LHCN-M2 (cell line): Measurements from ENCODE around the gene DPP6. TPM values are rescaled to one million over a fixed set of nuclear protein-coding genes. Genes with fewer than 3 reads are reported as not detected.

Experiments
- DNase-seq: peaks from one replicate; pipeline ENCODE4 v3.0.0-alpha.2; 2012; ENCODE audit warnings: low read depth
- total RNA-seq: library from RNA; depleted of rRNA; stranded (reverse); fragments of >200 nt; gene quantifications from 2 replicates; pipeline ENCODE4 v1.2.3, GENCODE V29; 2014

Gene DPP6
- total RNA-seq, 1 experiment from 2014 or later = not detected

- DNase-seq = no peak
Observed at GRCh38 chr7:154336295-154336694, 284.1 kb downstream of the DPP6 start.

GRCh38 chr7:154338701-154339506 is 286.7 kb downstream of the DPP6 start:
- DNase-seq = no peak

DNA sequence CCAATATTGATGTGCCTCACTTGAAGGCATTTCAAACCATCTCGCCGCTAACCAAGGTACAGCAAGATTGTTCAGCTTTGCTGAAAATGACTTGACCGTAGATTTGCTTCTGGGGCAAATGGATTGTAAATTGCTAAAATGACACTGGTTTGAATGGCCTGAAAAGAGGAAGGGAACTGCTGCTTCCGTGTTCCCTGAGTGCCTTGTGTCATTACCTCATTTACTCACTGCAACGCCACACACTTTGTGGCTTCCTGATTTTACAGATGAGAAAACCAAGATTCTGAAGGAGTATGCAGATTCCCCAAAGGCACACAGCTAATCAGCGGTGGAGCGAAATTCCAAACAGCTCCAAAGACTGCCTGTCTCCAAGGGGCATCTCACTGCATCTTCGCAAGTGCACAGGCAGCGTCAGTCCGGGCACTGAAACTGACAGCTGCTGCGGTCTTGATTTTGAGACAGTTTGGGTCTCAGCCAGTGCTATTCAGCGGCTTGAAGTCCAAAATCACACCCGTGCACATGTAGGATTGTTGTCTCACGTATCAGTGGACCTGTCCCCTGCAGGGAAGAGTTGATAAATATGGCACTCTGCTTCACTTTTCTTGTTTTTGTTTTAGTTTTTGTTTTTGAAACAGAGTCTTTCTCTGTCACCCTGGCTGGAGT is 290.9 kb downstream of the DPP6 start:
- no peak for DNase-seq

DNA sequence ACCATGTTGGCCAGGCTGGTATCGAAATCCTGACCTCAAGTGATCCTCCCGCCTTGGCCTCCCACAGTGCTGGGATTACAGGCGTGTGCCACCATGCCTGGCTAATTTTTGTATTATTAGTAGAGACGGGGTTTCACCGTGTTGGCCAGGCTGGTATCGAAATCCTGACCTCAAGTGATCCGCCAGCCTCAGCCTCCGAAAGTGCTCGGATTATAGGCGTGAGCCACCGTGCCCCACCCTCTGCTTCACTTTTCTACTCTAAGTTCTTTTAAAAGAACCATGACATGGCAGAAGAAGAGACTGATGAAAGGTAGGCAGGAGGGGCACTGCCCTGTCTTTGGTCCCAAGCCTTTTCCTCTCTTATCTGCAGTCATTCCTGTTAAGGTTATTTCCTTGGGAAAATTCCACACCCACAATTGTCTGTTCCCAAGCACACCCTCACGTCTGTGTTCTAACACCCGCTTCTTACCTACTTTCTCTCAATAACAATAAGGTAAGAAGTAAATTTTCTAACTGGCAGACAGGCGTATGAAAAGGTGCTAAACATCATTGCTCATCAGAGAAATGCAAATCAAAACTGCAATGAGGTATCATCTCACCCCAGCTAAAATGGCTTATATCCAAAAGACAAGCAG is 291.7 kb downstream of the DPP6 start:
- DNase-seq = no peak

- no peak for DNase-seq
Observed at GRCh38 chr7:154345093-154345492, 292.9 kb downstream of the DPP6 start.

DNA sequence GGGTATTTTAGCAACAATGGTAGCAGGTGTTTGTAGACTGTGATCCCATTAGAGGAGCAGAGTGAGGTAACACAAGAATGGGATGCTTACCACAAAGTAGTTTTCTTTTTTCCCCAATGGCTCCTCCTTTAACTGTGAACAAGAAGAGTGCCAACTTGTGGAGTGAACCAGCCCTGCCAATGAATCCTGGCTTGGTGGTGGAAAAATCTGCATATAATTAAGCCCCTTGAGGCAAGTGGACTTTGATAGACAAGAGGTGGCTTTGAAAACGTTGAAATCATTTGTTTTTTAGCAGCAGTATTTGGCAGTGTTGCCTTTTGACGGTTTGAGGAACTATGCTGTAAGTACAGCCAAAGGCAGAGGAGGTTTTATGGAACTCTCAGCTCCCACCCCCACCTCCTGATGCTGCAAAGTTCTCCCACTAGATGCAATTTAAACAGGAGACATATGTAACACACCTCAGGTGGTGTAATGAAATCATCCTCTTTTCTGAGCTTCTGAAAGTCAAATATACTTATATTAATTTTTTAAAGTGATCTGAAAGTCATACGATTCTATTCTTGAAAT is 295.6 kb downstream of the DPP6 start:
- no peak for DNase-seq

DNA sequence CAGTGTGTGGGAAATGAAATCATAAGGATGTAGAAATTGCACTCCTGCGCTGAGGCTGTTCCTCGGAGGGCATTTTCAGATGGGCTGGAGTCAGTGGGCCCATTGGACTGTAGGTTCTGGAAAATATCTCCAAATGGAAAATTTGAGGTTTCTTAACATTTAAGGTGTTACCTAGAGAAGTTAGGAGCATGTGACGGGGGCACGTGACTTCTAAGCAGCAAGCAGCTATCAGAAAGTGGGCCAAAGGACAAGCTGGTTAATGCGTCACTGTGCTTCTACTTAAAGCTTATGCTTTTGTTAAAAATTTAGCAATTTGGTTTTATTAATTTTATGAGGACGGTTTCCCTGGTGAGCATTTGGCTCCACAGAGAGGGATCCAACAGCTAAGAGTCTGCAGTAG is 298.7 kb downstream of the DPP6 start:
- DNase-seq = no peak

DNA sequence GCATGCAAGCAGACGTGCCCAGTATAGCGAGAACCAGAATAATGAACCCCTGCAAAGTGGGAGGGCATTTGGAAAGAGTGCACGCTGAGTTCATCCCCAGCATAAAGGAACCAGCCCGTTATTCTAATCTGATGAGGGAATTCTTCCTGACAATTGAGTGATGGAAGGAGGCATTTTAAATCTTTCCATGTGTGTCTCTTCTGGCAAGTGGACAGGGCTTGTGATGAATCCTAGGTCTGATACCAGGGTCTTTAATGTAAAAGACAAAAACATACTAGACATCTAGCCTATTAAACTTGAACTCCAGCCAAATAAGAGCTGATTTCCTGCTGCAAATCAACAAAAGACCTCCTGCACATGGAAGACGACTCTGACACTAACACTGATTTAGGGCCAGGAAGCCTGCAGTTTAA is 301.2 kb downstream of the DPP6 start:
- DNase-seq = no peak

DNA sequence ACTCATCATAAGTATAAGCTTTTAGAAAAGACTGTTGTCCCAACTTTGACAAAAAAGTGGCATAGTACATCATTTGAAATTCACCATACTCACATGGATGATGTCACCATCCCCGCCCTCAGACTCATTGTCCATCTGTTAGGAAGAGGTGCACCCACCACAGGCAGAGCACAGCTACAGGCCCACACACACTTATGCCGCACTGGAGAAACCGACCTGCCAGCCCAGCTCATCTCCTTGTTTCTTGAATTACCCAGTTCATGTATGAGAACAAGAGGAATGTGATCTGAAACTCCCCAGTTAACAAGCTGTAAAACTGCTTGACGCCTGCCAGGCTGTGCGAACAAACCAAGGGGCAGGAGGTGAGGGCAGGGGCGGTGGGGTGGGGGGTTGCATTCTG is 312.0 kb downstream of the DPP6 start:
- no peak for DNase-seq

DNA sequence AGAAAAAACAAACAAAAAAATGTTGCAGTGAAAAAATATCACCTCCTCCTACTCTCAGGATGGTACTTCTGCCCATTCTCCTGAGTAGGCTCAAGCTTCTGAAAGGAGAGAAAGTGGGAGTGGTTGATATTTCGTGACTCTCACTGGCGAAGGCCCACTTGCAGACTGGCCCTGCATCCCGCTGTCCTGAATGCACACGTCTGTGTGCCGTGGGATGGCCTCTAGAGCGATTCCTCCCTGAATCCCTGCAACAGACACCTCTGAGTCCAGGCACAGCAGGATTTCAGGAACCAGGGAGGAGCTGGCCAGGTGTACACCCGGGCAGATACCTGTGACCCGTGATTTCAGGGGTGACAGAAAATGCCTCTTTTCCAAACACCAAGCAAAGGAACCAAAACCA is 319.2 kb downstream of the DPP6 start:
- no peak for DNase-seq

- no peak for DNase-seq
Observed at GRCh38 chr7:154372011-154372601, 319.9 kb downstream of the DPP6 start.

- no peak for DNase-seq
Observed at GRCh38 chr7:154373956-154374355, 321.8 kb downstream of the DPP6 start.

- DNase-seq = no peak
Observed at GRCh38 chr7:154375956-154376355, 323.8 kb downstream of the DPP6 start.

DNA sequence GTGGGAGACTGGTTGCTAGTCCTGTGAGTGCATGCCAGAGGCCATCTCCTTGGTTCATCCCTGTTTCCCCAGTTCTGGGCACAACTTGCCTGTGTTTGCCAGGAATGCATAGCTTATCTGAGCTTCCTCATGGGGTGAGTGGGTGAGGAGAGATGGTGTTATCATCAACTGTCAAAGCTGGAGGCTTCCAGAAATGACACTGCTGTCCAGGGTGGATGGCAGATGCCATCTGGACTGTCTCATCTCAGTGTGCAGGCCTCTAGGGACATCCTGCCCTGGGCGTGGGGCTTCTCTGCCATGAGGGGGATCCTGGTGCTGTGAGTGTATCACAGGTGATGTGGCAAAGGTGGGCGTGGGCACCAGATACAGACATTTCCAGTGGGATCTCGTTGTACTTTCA is 328.6 kb downstream of the DPP6 start:
- DNase-seq = no peak

GRCh38 chr7:154383045-154383444 is 330.8 kb downstream of the DPP6 start:
- no peak for DNase-seq

DNA sequence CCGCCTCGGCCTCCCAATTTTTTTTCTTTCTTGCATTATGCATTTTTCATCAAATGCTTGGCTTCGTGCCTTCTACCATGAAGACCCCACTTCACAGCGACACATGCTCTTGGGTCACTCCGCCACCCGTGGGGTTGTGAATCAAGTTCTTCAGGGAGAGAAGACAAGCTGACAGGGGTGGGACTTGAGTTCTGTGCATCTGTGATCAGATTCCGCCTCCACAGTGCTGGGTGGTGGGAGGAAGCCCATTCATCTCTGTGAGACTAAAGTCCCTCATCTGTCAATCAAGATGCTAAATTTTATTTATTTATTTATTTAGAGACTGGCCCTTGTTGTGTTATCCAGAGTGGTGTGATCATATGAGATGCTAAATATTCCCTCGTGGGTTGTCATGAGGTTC is 333.0 kb downstream of the DPP6 start:
- DNase-seq = no peak

DNA sequence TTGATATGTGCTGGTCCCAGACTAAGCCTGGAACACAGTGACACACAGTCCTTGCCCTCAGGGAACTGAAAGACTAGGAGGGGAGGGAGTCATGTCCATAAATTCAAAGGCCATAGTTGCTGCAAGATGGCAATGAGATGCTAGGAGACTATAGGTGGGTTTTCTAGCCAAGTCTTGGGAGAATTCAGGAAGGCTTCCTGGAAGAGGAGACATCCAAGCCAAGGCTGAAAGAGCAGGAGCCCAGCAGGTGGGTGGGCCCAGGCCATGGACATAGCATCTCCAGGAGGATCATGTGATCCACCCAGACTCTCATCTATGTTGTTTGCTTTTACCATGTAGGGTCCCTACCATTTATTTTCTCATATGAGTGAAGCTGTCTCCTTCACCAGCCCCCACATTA is 335.1 kb downstream of the DPP6 start:
- DNase-seq = no peak

- DNase-seq = no peak
Observed at GRCh38 chr7:154388412-154388811, 336.2 kb downstream of the DPP6 start.

GRCh38 chr7:154388999-154389398 is 336.8 kb downstream of the DPP6 start:
- DNase-seq = no peak

DNA sequence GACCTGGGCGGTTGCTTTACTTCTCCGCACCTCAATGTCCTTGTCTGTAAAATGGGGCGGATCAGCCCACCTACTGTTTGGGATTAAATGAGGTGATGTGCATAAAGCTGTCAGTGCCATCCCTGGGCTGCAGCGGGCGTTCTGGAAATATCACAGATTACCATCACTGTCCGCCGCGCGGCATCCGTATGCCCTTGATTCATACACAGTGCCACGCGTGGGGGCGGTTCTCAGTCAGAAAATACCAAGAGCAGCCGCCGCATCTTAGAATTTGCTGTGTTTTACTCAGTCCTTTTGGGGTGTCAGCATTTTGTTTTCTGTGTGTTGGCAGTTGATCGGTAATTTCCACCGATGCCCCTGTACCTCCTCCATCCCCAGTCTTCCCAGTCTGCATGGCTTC is 338.8 kb downstream of the DPP6 start:
- DNase-seq = no peak

GRCh38 chr7:154394804-154395203 is 342.6 kb downstream of the DPP6 start:
- DNase-seq = no peak

- no peak for DNase-seq
Observed at GRCh38 chr7:154406312-154406711, 354.1 kb downstream of the DPP6 start.
